Mesothelial cell of epicardium (in vitro differentiated cells): ENCODE data around the gene TMEM80. TPM values are rescaled to one million over a fixed set of nuclear protein-coding genes. Genes with fewer than 3 reads are reported as not detected.
"Not testable (repeated sequence)": the region's sequence is repeated elsewhere in the genome, so short reads cannot be mapped to it uniquely, and the experiment has no call there.

Experiments used
- DNase-seq, 2 experiments: peaks; one replicate each; pipeline ENCODE4 v3.0.0; 2021; ENCODE audit warnings: low spot score in 2 of 2; ENCODE audit not compliant: unreplicated experiment in 2 of 2
- H3K27ac Mint-ChIP-seq: 2 replicates; pipeline ENCODE4 v1.8.0; 2021; ENCODE audit warnings: mixed read lengths
- H3K27me3 Mint-ChIP-seq: 2 replicates; pipeline ENCODE4 v1.8.0; 2021; ENCODE audit warnings: low read depth, mixed read lengths
- H3K36me3 Mint-ChIP-seq: 2 replicates; pipeline ENCODE4 v1.8.0; 2021; ENCODE audit warnings: mixed read lengths
- H3K4me1 Mint-ChIP-seq: 2 replicates; pipeline ENCODE4 v1.8.0; 2021; ENCODE audit warnings: mixed read lengths
- H3K4me3 Mint-ChIP-seq: 2 replicates; pipeline ENCODE4 v1.8.0; 2021; ENCODE audit warnings: mild to moderate bottlenecking, moderate library complexity, mixed read lengths
- H3K9me3 Mint-ChIP-seq: 2 replicates; pipeline ENCODE4 v1.8.0; 2021; ENCODE audit warnings: mixed read lengths
- CTCF ChIP-seq: fragments of 200-600 bp; sonication (generic); IDR thresholded peaks from one replicate; pipeline ENCODE4 v1.5.0; 2021; ENCODE audit warnings: antibody characterized with exemption; ENCODE audit not compliant: unreplicated experiment
- total RNA-seq: library from RNA; stranded (reverse); gene quantifications from 3 replicates; pipeline ENCODE4 v1.2.1, GENCODE V29; 2021

The TMEM80 gene
- total RNA-seq: 25.7 to 30.7 TPM (median 28.7 TPM) in 3 replicates

DNA sequence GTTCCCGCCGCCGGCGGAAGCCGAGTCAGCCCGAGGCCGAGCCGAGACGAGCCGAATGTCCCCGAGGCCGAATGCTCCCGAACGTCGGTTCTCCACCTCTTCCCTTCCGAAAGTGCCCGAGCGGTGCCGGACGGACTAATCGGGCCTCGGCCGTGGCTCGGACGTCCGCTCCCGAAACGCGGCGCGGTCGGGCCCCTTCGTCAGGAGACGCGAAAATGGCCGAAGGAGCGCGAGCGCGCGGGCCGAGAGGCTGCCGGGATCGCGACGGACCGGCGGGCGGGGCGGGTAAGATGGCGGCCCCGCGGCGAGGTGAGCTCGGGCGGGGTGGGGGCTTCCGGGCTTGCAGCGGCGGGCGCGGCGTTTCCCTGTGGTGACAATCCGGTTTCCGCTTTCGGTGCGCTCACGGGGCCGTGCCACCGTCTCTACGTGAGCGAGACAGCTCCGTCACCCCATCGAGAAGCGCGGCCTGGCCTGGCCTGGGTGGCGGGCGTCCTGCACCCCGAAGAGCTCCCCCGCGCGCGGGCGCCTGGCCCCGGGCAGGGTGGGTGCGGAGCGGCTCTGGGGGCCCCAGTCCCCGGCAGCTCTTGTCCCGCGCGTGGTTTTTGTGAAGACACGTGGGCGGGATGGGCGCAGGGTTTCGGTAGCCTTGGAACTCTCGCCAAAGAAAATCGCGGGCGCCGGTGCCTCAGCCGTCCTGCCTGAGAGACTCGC is at the start of gene TMEM80:
Gene TMEM80, plus strand, starts transcription at position 279 of the 711 bp plus-strand sequence. Its CDS starts 12 bp downstream, at position 291.
- no peaks in the 10 kb centered on the region for H3K27me3 Mint-ChIP-seq
- TF ChIP-seq CTCF: no peak
- H3K27ac Mint-ChIP-seq: peak within 1 kb of the TSS; percentile 97
- H3K4me3 Mint-ChIP-seq: peak within 1 kb of the TSS; percentile 82
- peak; percentile 98 to 99 for DNase-seq
- peaks cover 47% of the 10 kb centered on the region for H3K4me1 Mint-ChIP-seq
- peaks cover 2% of the 10 kb centered on the region for H3K36me3 Mint-ChIP-seq
- H3K9me3 Mint-ChIP-seq: no peaks in the 10 kb centered on the region

GRCh38 chr11:646214-646613 is 49.4 kb upstream of the TMEM80 start:
- TF ChIP-seq CTCF: no peak
- H3K4me3 Mint-ChIP-seq: no peak overlapping the region
- H3K4me1 Mint-ChIP-seq: no peaks in the 10 kb centered on the region
- H3K9me3 Mint-ChIP-seq: no peaks in the 10 kb centered on the region
- no peak for DNase-seq
- no peak overlapping the region for H3K27ac Mint-ChIP-seq
- H3K36me3 Mint-ChIP-seq: peaks cover 8% of the 10 kb centered on the region
- peaks cover 3% of the 10 kb centered on the region for H3K27me3 Mint-ChIP-seq

DNA sequence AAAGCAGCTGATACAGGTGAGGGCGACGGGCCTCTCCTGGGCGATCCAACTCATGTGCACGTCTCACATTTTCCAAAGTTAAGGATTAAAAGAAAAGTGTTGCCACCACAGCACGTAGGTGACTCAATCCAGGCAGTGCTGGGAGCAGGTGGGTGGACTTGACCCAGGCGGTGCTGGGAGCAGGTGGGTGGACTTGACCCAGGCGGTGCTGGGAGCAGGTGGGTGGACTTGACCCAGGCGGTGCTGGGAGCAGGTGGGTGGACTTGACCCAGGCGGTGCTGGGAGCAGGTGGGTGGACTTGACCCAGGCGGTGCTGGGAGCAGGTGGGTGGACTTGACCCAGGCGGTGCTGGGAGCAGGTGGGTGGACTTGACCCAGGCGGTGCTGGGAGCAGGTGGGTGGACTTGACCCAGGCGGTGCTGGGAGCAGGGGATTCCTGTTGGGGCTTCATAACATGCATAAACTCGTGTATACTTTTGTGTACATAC is 47.9 kb upstream of the TMEM80 start:
- not testable (repeated sequence) for H3K4me1 Mint-ChIP-seq, H3K4me3 Mint-ChIP-seq, DNase-seq, H3K27me3 Mint-ChIP-seq, H3K27ac Mint-ChIP-seq, H3K9me3 Mint-ChIP-seq
- peaks cover 10% of the 10 kb centered on the region for H3K36me3 Mint-ChIP-seq

- no peak for TF ChIP-seq CTCF
- no peaks in the 10 kb centered on the region for H3K4me1 Mint-ChIP-seq
- no peak overlapping the region for H3K4me3 Mint-ChIP-seq
- H3K9me3 Mint-ChIP-seq: no peaks in the 10 kb centered on the region
- no peak for DNase-seq
- H3K27me3 Mint-ChIP-seq: no peaks in the 10 kb centered on the region
- H3K36me3 Mint-ChIP-seq: peaks cover 12% of the 10 kb centered on the region
- no peak overlapping the region for H3K27ac Mint-ChIP-seq
Measured at GRCh38 chr11:650482-650881, 45.1 kb upstream of the TMEM80 start.

GRCh38 chr11:653136-653535 is 42.5 kb upstream of the TMEM80 start:
- not testable (repeated sequence) for H3K27ac Mint-ChIP-seq, H3K36me3 Mint-ChIP-seq, H3K4me1 Mint-ChIP-seq, H3K9me3 Mint-ChIP-seq, H3K27me3 Mint-ChIP-seq, H3K4me3 Mint-ChIP-seq, DNase-seq

DNA sequence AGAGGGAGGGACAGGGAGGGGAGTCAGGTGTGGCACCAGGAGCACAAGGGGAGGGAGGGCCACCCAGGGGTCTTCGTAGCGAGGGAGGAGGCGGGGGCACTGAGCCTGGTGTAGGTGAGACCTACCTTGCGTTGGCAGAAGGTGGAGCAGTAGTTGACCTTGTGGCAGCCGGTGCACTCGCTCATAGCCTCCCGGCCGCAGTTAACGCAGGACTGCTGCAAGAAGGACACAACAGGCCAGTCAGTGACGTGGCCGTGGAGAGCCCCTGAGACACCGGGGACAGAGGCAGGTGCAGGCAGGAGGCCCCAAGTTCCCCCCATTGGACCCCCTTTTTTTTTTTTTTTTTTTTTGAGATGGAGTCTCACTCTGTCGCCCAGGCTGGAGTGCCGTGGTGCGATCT is 41.8 kb upstream of the TMEM80 start:
- no peak for DNase-seq
- H3K27ac Mint-ChIP-seq: no peak overlapping the region
- H3K4me3 Mint-ChIP-seq: no peak overlapping the region
- no peak for TF ChIP-seq CTCF
- no peaks in the 10 kb centered on the region for H3K9me3 Mint-ChIP-seq
- peaks cover 6% of the 10 kb centered on the region for H3K36me3 Mint-ChIP-seq
- H3K27me3 Mint-ChIP-seq: no peaks in the 10 kb centered on the region
- no peaks in the 10 kb centered on the region for H3K4me1 Mint-ChIP-seq

GRCh38 chr11:654444-654843 is 41.2 kb upstream of the TMEM80 start:
- not testable (repeated sequence) for H3K4me3 Mint-ChIP-seq, DNase-seq, H3K36me3 Mint-ChIP-seq, H3K27ac Mint-ChIP-seq, H3K27me3 Mint-ChIP-seq, H3K9me3 Mint-ChIP-seq, H3K4me1 Mint-ChIP-seq
